Measurements from ENCODE around the gene EIF4E3.

EIF4E3 gene

GRCh38 chr3:71694358-71694999, 30.7 kb downstream of the EIF4E3 start:
- Histone ChIP-seq H3K4me3 (ENCODE audit: insufficient read depth, low read depth, low read length, poor library complexity, severe bottlenecking) (no peak overlapping the region), H3K9me3 (ENCODE audit: control insufficient read depth, low read length) (no peaks in the 10 kb centered on the region), H3K36me3 (ENCODE audit: control insufficient read depth, insufficient read depth, low read length) (peaks cover 31% of the 10 kb centered on the region), H3K4me1 (ENCODE audit: control insufficient read depth, insufficient read depth, low read length, poor library complexity, severe bottlenecking) (no peaks in the 10 kb centered on the region), H3K27me3 (replicated peaks; ENCODE audit: control insufficient read depth, insufficient read depth, low read length, poor library complexity, severe bottlenecking) (no peaks in the 10 kb centered on the region), H3K27ac (ENCODE audit: insufficient read depth, low read length, poor library complexity, severe bottlenecking) (no peak overlapping the region)
- DNase-seq = no peak

- Histone ChIP-seq H3K27me3 (replicated peaks; ENCODE audit: control insufficient read depth, insufficient read depth, low read length, poor library complexity, severe bottlenecking) (no peaks in the 10 kb centered on the region), H3K4me3 (ENCODE audit: insufficient read depth, low read depth, low read length, poor library complexity, severe bottlenecking) (no peak overlapping the region), H3K4me1 (ENCODE audit: control insufficient read depth, insufficient read depth, low read length, poor library complexity, severe bottlenecking) (no peaks in the 10 kb centered on the region), H3K9me3 (ENCODE audit: control insufficient read depth, low read length) (no peaks in the 10 kb centered on the region), H3K36me3 (ENCODE audit: control insufficient read depth, insufficient read depth, low read length) (peaks cover 27% of the 10 kb centered on the region), H3K27ac (ENCODE audit: insufficient read depth, low read length, poor library complexity, severe bottlenecking) (no peak overlapping the region)
- DNase-seq = no peak
These were observed 31.6 kb downstream of the EIF4E3 start for GRCh38 chr3:71693641-71694040.

GRCh38 chr3:71692139-71692538, 33.1 kb downstream of the EIF4E3 start:
- Histone ChIP-seq H3K27me3 (replicated peaks; ENCODE audit: control insufficient read depth, insufficient read depth, low read length, poor library complexity, severe bottlenecking) (no peaks in the 10 kb centered on the region), H3K9me3 (ENCODE audit: control insufficient read depth, low read length) (no peaks in the 10 kb centered on the region), H3K4me1 (ENCODE audit: control insufficient read depth, insufficient read depth, low read length, poor library complexity, severe bottlenecking) (no peaks in the 10 kb centered on the region), H3K4me3 (ENCODE audit: insufficient read depth, low read depth, low read length, poor library complexity, severe bottlenecking) (no peak overlapping the region), H3K36me3 (ENCODE audit: control insufficient read depth, insufficient read depth, low read length) (peaks cover 19% of the 10 kb centered on the region), H3K27ac (ENCODE audit: insufficient read depth, low read length, poor library complexity, severe bottlenecking) (no peak overlapping the region)
- DNase-seq = no peak

GRCh38 chr3:71690341-71690841, 34.8 kb downstream of the EIF4E3 start:
- peaks cover 24% of the 10 kb centered on the region for H3K36me3 ChIP-seq (ENCODE audit: control insufficient read depth, insufficient read depth, low read length)
- H3K4me3 ChIP-seq (ENCODE audit: insufficient read depth, low read depth, low read length, poor library complexity, severe bottlenecking) = no peak overlapping the region
- no peak overlapping the region for H3K27ac ChIP-seq (ENCODE audit: insufficient read depth, low read length, poor library complexity, severe bottlenecking)
- no peaks in the 10 kb centered on the region for H3K9me3 ChIP-seq (ENCODE audit: control insufficient read depth, low read length)
- no peaks in the 10 kb centered on the region for H3K4me1 ChIP-seq (ENCODE audit: control insufficient read depth, insufficient read depth, low read length, poor library complexity, severe bottlenecking)
- DNase-seq = no peak
- H3K27me3 ChIP-seq (replicated peaks; ENCODE audit: control insufficient read depth, insufficient read depth, low read length, poor library complexity, severe bottlenecking) = no peaks in the 10 kb centered on the region

GRCh38 chr3:71689291-71689690, 35.9 kb downstream of the EIF4E3 start:
- no peaks in the 10 kb centered on the region for H3K27me3 ChIP-seq (replicated peaks; ENCODE audit: control insufficient read depth, insufficient read depth, low read length, poor library complexity, severe bottlenecking)
- no peak overlapping the region for H3K4me3 ChIP-seq (ENCODE audit: insufficient read depth, low read depth, low read length, poor library complexity, severe bottlenecking)
- DNase-seq = no peak
- H3K36me3 ChIP-seq (ENCODE audit: control insufficient read depth, insufficient read depth, low read length) = peaks cover 33% of the 10 kb centered on the region
- no peaks in the 10 kb centered on the region for H3K9me3 ChIP-seq (ENCODE audit: control insufficient read depth, low read length)
- H3K4me1 ChIP-seq (ENCODE audit: control insufficient read depth, insufficient read depth, low read length, poor library complexity, severe bottlenecking) = no peaks in the 10 kb centered on the region
- H3K27ac ChIP-seq (ENCODE audit: insufficient read depth, low read length, poor library complexity, severe bottlenecking) = no peak overlapping the region

GRCh38 chr3:71688121-71688520, 37.1 kb downstream of the EIF4E3 start:
- no peak for DNase-seq
- Histone ChIP-seq H3K27ac (ENCODE audit: insufficient read depth, low read length, poor library complexity, severe bottlenecking) (no peak overlapping the region), H3K27me3 (replicated peaks; ENCODE audit: control insufficient read depth, insufficient read depth, low read length, poor library complexity, severe bottlenecking) (no peaks in the 10 kb centered on the region), H3K4me3 (ENCODE audit: insufficient read depth, low read depth, low read length, poor library complexity, severe bottlenecking) (no peak overlapping the region), H3K9me3 (ENCODE audit: control insufficient read depth, low read length) (no peaks in the 10 kb centered on the region), H3K4me1 (ENCODE audit: control insufficient read depth, insufficient read depth, low read length, poor library complexity, severe bottlenecking) (no peaks in the 10 kb centered on the region), H3K36me3 (ENCODE audit: control insufficient read depth, insufficient read depth, low read length) (peaks cover 44% of the 10 kb centered on the region)

GRCh38 chr3:71685686-71686085, 39.5 kb downstream of the EIF4E3 start:
- Histone ChIP-seq H3K27ac (ENCODE audit: insufficient read depth, low read length, poor library complexity, severe bottlenecking) (no peak overlapping the region), H3K4me1 (ENCODE audit: control insufficient read depth, insufficient read depth, low read length, poor library complexity, severe bottlenecking) (no peaks in the 10 kb centered on the region), H3K9me3 (ENCODE audit: control insufficient read depth, low read length) (no peaks in the 10 kb centered on the region), H3K27me3 (replicated peaks; ENCODE audit: control insufficient read depth, insufficient read depth, low read length, poor library complexity, severe bottlenecking) (no peaks in the 10 kb centered on the region), H3K4me3 (ENCODE audit: insufficient read depth, low read depth, low read length, poor library complexity, severe bottlenecking) (no peak overlapping the region), H3K36me3 (ENCODE audit: control insufficient read depth, insufficient read depth, low read length) (peaks cover 39% of the 10 kb centered on the region)
- no peak for DNase-seq

- no peak overlapping the region for H3K27ac ChIP-seq (ENCODE audit: insufficient read depth, low read length, poor library complexity, severe bottlenecking)
- no peaks in the 10 kb centered on the region for H3K9me3 ChIP-seq (ENCODE audit: control insufficient read depth, low read length)
- DNase-seq = no peak
- H3K4me3 ChIP-seq (ENCODE audit: insufficient read depth, low read depth, low read length, poor library complexity, severe bottlenecking) = no peak overlapping the region
- H3K27me3 ChIP-seq (replicated peaks; ENCODE audit: control insufficient read depth, insufficient read depth, low read length, poor library complexity, severe bottlenecking) = no peaks in the 10 kb centered on the region
- peaks cover 37% of the 10 kb centered on the region for H3K36me3 ChIP-seq (ENCODE audit: control insufficient read depth, insufficient read depth, low read length)
- no peaks in the 10 kb centered on the region for H3K4me1 ChIP-seq (ENCODE audit: control insufficient read depth, insufficient read depth, low read length, poor library complexity, severe bottlenecking)
These were observed 40.3 kb downstream of the EIF4E3 start for GRCh38 chr3:71684757-71685386.

GRCh38 chr3:71684046-71684756, 41.0 kb downstream of the EIF4E3 start:
- no peaks in the 10 kb centered on the region for H3K4me1 ChIP-seq (ENCODE audit: control insufficient read depth, insufficient read depth, low read length, poor library complexity, severe bottlenecking)
- no peak for DNase-seq
- no peak overlapping the region for H3K27ac ChIP-seq (ENCODE audit: insufficient read depth, low read length, poor library complexity, severe bottlenecking)
- H3K4me3 ChIP-seq (ENCODE audit: insufficient read depth, low read depth, low read length, poor library complexity, severe bottlenecking) = no peak overlapping the region
- H3K27me3 ChIP-seq (replicated peaks; ENCODE audit: control insufficient read depth, insufficient read depth, low read length, poor library complexity, severe bottlenecking) = no peaks in the 10 kb centered on the region
- no peaks in the 10 kb centered on the region for H3K9me3 ChIP-seq (ENCODE audit: control insufficient read depth, low read length)
- peaks cover 35% of the 10 kb centered on the region for H3K36me3 ChIP-seq (ENCODE audit: control insufficient read depth, insufficient read depth, low read length)

GRCh38 chr3:71681224-71681668, 44.0 kb downstream of the EIF4E3 start:
- no peak overlapping the region for H3K4me3 ChIP-seq (ENCODE audit: insufficient read depth, low read depth, low read length, poor library complexity, severe bottlenecking)
- no peak overlapping the region for H3K27ac ChIP-seq (ENCODE audit: insufficient read depth, low read length, poor library complexity, severe bottlenecking)
- no peaks in the 10 kb centered on the region for H3K9me3 ChIP-seq (ENCODE audit: control insufficient read depth, low read length)
- peaks cover 24% of the 10 kb centered on the region for H3K36me3 ChIP-seq (ENCODE audit: control insufficient read depth, insufficient read depth, low read length)
- H3K4me1 ChIP-seq (ENCODE audit: control insufficient read depth, insufficient read depth, low read length, poor library complexity, severe bottlenecking) = no peaks in the 10 kb centered on the region
- no peak for DNase-seq
- no peaks in the 10 kb centered on the region for H3K27me3 ChIP-seq (replicated peaks; ENCODE audit: control insufficient read depth, insufficient read depth, low read length, poor library complexity, severe bottlenecking)

All from effector memory CD4-positive, alpha-beta T cell (primary cell).